HG03159 (cell line): ENCODE results near the gene EXOSC2.

Source experiments
- ATAC-seq: cut with Tn5 transposase; IDR thresholded peaks from one replicate; pipeline ENCODE4 v1.9.1; 2021; ENCODE audit warnings: mild to moderate bottlenecking, moderate library complexity; ENCODE audit not compliant: unreplicated experiment

EXOSC2 gene

GRCh38 chr9:130732136-130732535 is 38.6 kb downstream of the EXOSC2 start:
- no peak for ATAC-seq

DNA sequence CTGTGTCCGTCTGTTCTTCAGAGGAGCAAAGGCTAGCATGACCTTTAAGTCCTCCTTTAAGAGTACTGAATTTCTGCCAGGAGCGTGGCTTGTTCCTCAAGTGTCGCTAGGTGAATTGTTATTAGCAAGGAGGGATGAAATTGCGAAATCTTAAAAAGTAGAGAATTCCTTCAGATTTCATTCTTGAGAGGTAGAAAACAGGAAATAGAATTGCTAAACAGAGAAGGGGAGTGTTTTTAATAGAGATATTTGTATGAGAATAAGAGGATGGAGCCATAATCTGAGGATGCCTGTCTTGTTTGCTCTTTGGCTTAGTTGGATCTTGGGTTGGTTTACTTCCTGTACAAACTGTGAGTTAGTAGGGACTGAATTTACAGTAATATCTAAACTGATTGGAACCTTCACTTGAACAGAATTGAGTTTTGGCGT is 39.2 kb downstream of the EXOSC2 start:
- no peak for ATAC-seq

- no peak for ATAC-seq
Measured at GRCh38 chr9:130735566-130735965, 42.0 kb downstream of the EXOSC2 start.

DNA sequence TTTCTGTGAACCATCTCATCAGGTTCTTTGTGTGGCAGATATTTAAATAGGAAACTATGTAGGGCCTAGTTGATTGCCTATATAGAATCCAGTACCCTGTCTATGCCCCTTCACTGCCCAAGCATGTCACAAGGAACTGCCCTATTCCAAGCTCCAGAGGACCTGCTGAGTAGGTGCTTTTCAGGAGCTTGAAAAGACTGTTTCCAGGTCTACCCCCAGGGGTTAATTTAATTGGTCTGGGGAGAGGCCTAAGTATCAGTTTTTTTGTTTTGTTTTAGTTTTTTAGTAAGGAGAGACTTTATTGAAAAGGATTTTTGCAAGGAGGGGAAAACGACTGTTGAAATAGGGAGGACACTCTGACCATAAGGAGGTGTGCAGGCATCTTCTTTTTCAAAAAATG is 43.3 kb downstream of the EXOSC2 start:
- ATAC-seq: no peak

DNA sequence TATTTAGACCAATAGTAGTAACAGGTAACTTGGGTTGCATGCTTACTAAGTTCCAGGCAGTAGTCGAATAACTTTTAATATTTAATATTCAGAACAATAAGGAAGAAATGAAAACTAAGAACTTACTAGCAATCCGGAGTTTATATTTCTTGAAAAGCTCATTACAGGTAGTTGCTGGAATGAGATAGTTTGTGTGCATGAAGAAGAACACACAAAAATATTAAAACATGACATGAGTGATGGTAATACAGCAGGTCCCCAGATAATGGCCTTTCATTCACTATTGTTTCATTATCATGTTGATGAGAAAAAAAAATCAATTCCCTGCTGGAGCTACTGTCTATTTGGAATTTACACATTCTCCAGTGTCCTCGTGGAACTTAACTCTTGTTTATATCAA is 44.7 kb downstream of the EXOSC2 start:
- ATAC-seq: no peak

DNA sequence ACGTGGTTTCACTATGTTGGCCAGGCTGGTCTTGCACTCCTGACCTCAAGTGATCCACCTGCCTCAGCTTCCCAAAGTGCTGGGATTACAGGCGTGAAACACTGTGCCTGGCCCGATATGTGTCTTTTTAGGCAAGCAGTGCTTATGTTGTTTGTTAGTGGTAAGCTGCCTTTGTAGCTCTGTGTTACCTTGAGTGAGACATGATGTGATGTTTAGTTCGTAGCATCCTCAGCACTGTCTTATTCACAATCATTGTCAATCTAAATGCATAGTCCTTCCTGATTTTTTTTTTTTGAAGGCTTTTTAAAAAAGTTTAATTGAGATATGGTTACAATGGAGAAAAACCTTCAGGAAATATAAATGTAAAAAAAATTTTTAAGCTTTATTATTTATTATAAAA is 45.5 kb downstream of the EXOSC2 start:
- no peak for ATAC-seq

DNA sequence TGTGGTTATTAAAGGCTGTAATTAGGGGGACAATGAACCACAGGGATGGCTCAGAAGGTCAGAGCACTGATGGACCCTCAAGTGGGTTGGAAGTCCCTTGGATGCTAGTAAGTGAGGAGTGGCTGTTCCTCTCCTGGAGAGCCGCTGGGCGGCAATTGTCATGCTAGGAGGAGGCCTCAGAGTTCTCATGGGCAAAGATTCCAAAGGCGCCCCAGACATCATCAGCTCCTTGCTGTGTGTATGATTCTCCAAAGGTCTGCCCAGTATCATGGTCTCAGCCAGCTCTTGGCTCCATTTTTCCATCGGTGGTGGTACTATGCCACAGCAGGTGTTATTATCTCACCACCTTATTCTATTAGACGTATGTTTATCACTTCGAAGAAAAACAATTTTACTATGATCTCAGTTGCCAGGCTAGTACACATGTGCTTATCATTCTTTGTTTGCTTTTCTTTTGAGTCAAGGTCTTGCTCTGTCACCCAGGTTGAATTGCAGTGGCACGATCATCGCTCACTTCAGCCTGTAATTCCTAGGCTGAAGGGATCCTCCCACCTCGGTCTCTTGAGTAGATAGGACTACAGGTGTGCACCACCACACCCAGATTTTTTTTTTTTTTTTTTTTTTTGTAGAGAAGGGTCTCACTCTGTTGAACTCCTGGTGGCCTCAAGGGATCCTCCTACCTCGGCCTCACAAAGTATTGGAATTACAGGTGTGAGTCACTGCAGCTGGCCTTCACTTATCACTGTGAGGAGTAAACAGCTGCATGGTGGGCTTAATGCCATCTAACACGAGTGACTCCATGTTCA is 46.8 kb downstream of the EXOSC2 start:
- no peak for ATAC-seq

- ATAC-seq: no peak
Measured at GRCh38 chr9:130741024-130741305, 47.4 kb downstream of the EXOSC2 start.

DNA sequence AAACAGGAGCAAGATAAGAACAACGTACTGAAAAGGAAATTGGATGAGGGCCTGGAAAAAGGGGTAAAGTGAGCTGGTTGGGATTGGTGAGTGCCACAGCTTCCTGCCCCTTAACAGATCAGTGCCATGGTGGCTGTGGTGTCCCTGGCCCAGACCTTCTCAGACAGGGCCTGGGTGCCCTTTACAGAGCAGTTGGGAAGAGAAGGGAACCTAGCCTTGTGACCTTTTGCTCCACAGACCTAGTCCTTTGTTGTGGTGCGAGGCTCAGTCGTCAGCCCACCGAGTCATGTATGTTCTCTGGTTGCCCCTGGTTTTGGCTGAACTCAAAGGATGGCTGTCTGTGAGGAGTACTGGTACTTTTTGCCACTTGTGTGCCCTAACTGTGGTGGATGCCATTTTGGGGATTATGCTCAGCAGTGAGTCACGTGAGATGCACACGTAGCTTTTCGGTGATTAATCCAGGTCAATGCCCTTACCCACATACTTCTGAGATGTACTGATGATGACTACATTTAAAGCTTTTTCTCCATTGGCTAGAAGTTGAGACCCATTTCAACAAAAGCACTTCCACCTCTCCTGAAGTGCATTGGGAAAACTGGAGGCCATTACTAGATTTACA is 48.4 kb downstream of the EXOSC2 start:
- no peak for ATAC-seq

GRCh38 chr9:130743656-130744055 is 50.1 kb downstream of the EXOSC2 start:
- no peak for ATAC-seq

GRCh38 chr9:130745210-130745800 is 51.7 kb downstream of the EXOSC2 start:
- no peak for ATAC-seq

GRCh38 chr9:130745829-130746228 is 52.2 kb downstream of the EXOSC2 start:
- ATAC-seq: no peak

DNA sequence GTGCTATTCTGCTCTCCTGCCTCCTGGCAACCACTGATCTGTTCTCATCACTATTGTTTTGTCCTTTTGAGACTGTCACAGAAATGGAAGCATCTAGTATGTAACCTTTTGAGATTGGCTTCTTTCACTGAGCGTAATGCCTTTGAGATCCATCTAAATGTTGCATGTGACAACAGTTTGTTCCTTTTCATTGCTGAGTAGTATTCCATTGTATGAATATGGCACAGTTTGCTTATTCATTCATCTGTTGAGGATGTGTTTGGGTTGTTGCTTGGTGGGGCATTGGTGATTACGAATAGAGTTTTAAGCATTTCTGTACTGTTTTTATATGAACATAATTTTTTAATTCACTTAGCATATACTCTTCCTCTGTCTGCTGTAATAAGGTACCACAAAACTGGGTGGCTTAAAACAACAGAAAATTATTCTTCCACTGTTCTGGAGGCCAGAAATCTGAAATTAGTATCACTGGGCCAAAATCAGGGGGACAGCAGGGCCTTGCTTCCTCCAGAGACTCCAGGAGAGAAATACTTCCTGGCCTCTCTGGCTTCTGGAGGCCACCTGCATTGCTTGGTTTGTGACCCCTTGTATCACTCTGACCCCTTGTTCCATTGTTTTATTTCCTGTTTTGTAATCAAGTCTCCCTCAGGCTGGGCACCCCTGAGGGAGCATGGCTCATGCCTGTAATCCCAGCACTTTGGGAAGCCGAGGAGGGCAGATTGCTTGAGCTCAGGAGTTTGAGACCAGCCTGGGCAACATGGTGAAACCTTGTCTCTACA is 53.0 kb downstream of the EXOSC2 start:
- no peak for ATAC-seq

GRCh38 chr9:130751631-130752355 is 58.2 kb downstream of the EXOSC2 start:
- ATAC-seq: no peak
